Measurements from ENCODE around the gene COMTD1.
"Not testable (repeated sequence)": the region's sequence is repeated elsewhere in the genome, so short reads cannot be mapped to it uniquely, and the experiment has no call there.

COMTD1 gene

DNA sequence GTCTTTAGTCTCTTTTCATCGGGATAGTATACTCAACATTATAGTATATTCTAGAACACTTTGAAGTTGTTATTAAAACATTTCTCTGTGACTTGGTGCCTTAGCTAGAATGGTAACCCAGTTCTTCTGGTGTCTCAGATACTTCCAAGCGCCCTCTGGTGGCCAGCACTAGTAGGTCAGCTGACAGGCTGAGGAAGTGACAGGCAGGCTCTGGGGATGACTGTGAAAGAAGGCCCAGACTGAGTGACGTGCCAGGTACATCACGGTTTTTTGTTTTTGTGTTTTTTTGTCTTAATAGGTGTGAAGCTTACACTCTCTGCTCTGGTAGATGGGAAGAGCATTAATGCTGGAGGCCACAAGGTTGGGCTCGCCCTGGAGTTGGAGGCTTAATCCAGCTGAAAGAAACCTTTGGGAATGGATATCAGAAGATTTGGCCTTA is 5.1 kb downstream of the COMTD1 start:
- no peak overlapping the region for H3K9ac ChIP-seq (ENCODE audit: low read length)
- H3K9me3 ChIP-seq (ENCODE audit: control insufficient read depth, low read depth, low read length) = no peaks in the 10 kb centered on the region
- no peaks in the 10 kb centered on the region for H3K27me3 ChIP-seq (ENCODE audit: control insufficient read depth, insufficient read depth, low read length)
- H3K36me3 ChIP-seq (ENCODE audit: control insufficient read depth, low read depth, low read length) = peaks cover 53% of the 10 kb centered on the region
- no peak overlapping the region for H3K4me3 ChIP-seq (ENCODE audit: low read length)
- no peak overlapping the region for H3K27ac ChIP-seq (ENCODE audit: low read length)
- peaks cover 22% of the 10 kb centered on the region for H3K4me1 ChIP-seq (ENCODE audit: control insufficient read depth, low read depth, low read length)

DNA sequence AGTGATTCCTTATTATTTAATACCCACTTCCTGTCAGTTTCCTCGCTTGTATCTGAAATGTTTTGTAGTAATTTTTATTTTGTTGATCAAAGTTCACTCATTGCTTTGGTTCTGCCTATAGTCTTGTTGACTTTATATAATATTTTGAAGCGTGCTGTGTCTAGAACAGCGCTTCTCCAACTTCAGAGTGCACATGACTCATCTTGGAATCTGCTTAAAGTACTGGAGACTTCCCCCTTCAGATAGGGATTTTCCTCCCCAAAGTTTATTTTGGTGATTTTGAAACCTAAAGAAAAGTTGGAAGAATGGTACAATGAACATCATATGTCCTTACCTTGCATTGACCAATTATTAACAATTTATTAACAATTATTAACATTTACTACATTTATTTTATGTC is 5.8 kb downstream of the COMTD1 start:
- peaks cover 59% of the 10 kb centered on the region for H3K36me3 ChIP-seq (ENCODE audit: control insufficient read depth, low read depth, low read length)
- no peaks in the 10 kb centered on the region for H3K27me3 ChIP-seq (ENCODE audit: control insufficient read depth, insufficient read depth, low read length)
- H3K27ac ChIP-seq (ENCODE audit: low read length) = no peak overlapping the region
- H3K9me3 ChIP-seq (ENCODE audit: control insufficient read depth, low read depth, low read length) = no peaks in the 10 kb centered on the region
- H3K9ac ChIP-seq (ENCODE audit: low read length) = no peak overlapping the region
- no peak overlapping the region for H3K4me3 ChIP-seq (ENCODE audit: low read length)
- H3K4me1 ChIP-seq (ENCODE audit: control insufficient read depth, low read depth, low read length) = peaks cover 29% of the 10 kb centered on the region

- no peaks in the 10 kb centered on the region for H3K9me3 ChIP-seq (ENCODE audit: control insufficient read depth, low read depth, low read length)
- no peaks in the 10 kb centered on the region for H3K27me3 ChIP-seq (ENCODE audit: control insufficient read depth, insufficient read depth, low read length)
- peaks cover 40% of the 10 kb centered on the region for H3K4me1 ChIP-seq (ENCODE audit: control insufficient read depth, low read depth, low read length)
- no peak overlapping the region for H3K27ac ChIP-seq (ENCODE audit: low read length)
- H3K4me3 ChIP-seq (ENCODE audit: low read length) = no peak overlapping the region
- no peak overlapping the region for H3K9ac ChIP-seq (ENCODE audit: low read length)
- peaks cover 71% of the 10 kb centered on the region for H3K36me3 ChIP-seq (ENCODE audit: control insufficient read depth, low read depth, low read length)
Observed at GRCh38 chr10:75228834-75229233, 6.9 kb downstream of the COMTD1 start.

DNA sequence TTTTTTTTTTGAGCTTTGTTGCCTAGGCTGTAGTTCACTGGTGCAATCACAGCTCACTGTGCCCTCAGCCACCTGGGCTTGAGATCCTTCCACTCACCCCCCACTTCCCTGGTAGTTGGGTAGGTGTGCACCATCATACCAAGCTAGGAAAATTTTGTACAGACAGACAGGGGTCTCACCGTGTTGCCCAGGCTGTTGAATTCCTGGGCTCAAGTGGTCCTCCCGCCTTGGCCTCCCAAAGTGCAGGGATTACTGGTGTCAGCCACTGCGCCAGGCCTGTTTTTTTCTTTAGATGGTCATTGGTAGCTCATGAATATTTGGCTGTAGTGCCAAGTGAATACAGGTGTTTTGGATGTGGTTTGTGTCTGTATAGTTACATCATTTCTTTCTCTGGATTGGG is 7.5 kb downstream of the COMTD1 start:
- H3K9me3 ChIP-seq (ENCODE audit: control insufficient read depth, low read depth, low read length) = no peaks in the 10 kb centered on the region
- H3K9ac ChIP-seq (ENCODE audit: low read length) = no peak overlapping the region
- H3K27me3 ChIP-seq (ENCODE audit: control insufficient read depth, insufficient read depth, low read length) = no peaks in the 10 kb centered on the region
- H3K27ac ChIP-seq (ENCODE audit: low read length) = no peak overlapping the region
- peaks cover 40% of the 10 kb centered on the region for H3K4me1 ChIP-seq (ENCODE audit: control insufficient read depth, low read depth, low read length)
- H3K4me3 ChIP-seq (ENCODE audit: low read length) = no peak overlapping the region
- H3K36me3 ChIP-seq (ENCODE audit: control insufficient read depth, low read depth, low read length) = peaks cover 76% of the 10 kb centered on the region

- no peaks in the 10 kb centered on the region for H3K27me3 ChIP-seq (ENCODE audit: control insufficient read depth, insufficient read depth, low read length)
- peaks cover 50% of the 10 kb centered on the region for H3K4me1 ChIP-seq (ENCODE audit: control insufficient read depth, low read depth, low read length)
- H3K4me3 ChIP-seq (ENCODE audit: low read length) = no peak overlapping the region
- H3K9me3 ChIP-seq (ENCODE audit: control insufficient read depth, low read depth, low read length) = no peaks in the 10 kb centered on the region
- peak overlapping the region; percentile 43 for H3K9ac ChIP-seq (ENCODE audit: low read length)
- peaks cover 83% of the 10 kb centered on the region for H3K36me3 ChIP-seq (ENCODE audit: control insufficient read depth, low read depth, low read length)
- H3K27ac ChIP-seq (ENCODE audit: low read length) = peak overlapping the region; percentile 43
Observed at GRCh38 chr10:75226656-75227055, 9.1 kb downstream of the COMTD1 start.

- H3K4me3 ChIP-seq (ENCODE audit: low read length) = no peak overlapping the region
- H3K27ac ChIP-seq (ENCODE audit: low read length) = peak overlapping the region; percentile 12
- no peaks in the 10 kb centered on the region for H3K9me3 ChIP-seq (ENCODE audit: control insufficient read depth, low read depth, low read length)
- H3K4me1 ChIP-seq (ENCODE audit: control insufficient read depth, low read depth, low read length) = peaks cover 50% of the 10 kb centered on the region
- H3K9ac ChIP-seq (ENCODE audit: low read length) = no peak overlapping the region
- no peaks in the 10 kb centered on the region for H3K27me3 ChIP-seq (ENCODE audit: control insufficient read depth, insufficient read depth, low read length)
- peaks cover 83% of the 10 kb centered on the region for H3K36me3 ChIP-seq (ENCODE audit: control insufficient read depth, low read depth, low read length)
Observed at GRCh38 chr10:75226095-75226494, 9.7 kb downstream of the COMTD1 start.

DNA sequence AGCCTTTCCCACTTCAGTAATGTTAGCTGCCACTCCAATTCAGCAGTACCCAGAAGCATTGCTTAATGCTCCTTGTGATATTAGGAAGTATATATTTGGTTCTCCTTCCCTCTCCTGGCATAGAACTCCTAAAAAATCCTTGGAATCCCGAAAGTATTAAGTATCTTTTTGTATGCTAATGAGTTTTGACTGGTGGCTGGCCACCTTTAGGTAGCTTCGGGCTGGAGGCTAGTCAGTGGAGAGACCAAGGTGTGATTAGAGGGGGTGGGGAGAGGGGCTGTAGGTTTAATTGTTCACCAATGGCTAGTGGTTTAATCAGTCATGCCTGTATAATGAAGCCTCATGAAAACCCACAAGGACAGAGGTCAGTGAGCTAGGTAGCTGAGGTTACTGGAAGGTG is 12.2 kb downstream of the COMTD1 start:
- Histone ChIP-seq H3K9ac (ENCODE audit: low read length) (peak overlapping the region; percentile 32), H3K9me3 (ENCODE audit: control insufficient read depth, low read depth, low read length) (no peaks in the 10 kb centered on the region), H3K4me1 (ENCODE audit: control insufficient read depth, low read depth, low read length) (peaks cover 50% of the 10 kb centered on the region), H3K27ac (ENCODE audit: low read length) (peak overlapping the region; percentile 82), H3K4me3 (ENCODE audit: low read length) (peak overlapping the region; percentile 54), H3K36me3 (ENCODE audit: control insufficient read depth, low read depth, low read length) (peaks cover 82% of the 10 kb centered on the region), H3K27me3 (ENCODE audit: control insufficient read depth, insufficient read depth, low read length) (no peaks in the 10 kb centered on the region)

GRCh38 chr10:75221492-75221891 is 14.3 kb downstream of the COMTD1 start:
- H3K9me3 ChIP-seq (ENCODE audit: control insufficient read depth, low read depth, low read length); H3K9ac ChIP-seq (ENCODE audit: low read length); H3K27me3 ChIP-seq (ENCODE audit: control insufficient read depth, insufficient read depth, low read length); H3K4me3 ChIP-seq (ENCODE audit: low read length); H3K27ac ChIP-seq (ENCODE audit: low read length): not testable (repeated sequence)
- Histone ChIP-seq H3K36me3 (ENCODE audit: control insufficient read depth, low read depth, low read length) (peaks cover 92% of the 10 kb centered on the region), H3K4me1 (ENCODE audit: control insufficient read depth, low read depth, low read length) (peaks cover 42% of the 10 kb centered on the region)

- H3K27ac ChIP-seq (ENCODE audit: low read length) = no peak overlapping the region
- H3K27me3 ChIP-seq (ENCODE audit: control insufficient read depth, insufficient read depth, low read length) = no peaks in the 10 kb centered on the region
Observed at GRCh38 chr10:75220274-75220673, 15.5 kb downstream of the COMTD1 start.

GRCh38 chr10:75212343-75212742 is 23.4 kb downstream of the COMTD1 start:
- Histone ChIP-seq H3K27me3 (ENCODE audit: control insufficient read depth, insufficient read depth, low read length) (no peaks in the 10 kb centered on the region), H3K4me1 (ENCODE audit: control insufficient read depth, low read depth, low read length) (peaks cover 6% of the 10 kb centered on the region), H3K9ac (ENCODE audit: low read length) (peak overlapping the region; percentile 90), H3K4me3 (ENCODE audit: low read length) (peak overlapping the region; percentile 81), H3K27ac (ENCODE audit: low read length) (no peak overlapping the region), H3K36me3 (ENCODE audit: control insufficient read depth, low read depth, low read length) (peaks cover 53% of the 10 kb centered on the region), H3K9me3 (ENCODE audit: control insufficient read depth, low read depth, low read length) (no peaks in the 10 kb centered on the region)

More at GRCh38 chr10:75220274-75220673, 15.5 kb downstream of the COMTD1 start:
- Histone ChIP-seq H3K9me3 (ENCODE audit: control insufficient read depth, low read depth, low read length) (no peaks in the 10 kb centered on the region), H3K36me3 (ENCODE audit: control insufficient read depth, low read depth, low read length) (peaks cover 95% of the 10 kb centered on the region), H3K4me1 (ENCODE audit: control insufficient read depth, low read depth, low read length) (peaks cover 30% of the 10 kb centered on the region), H3K9ac (ENCODE audit: low read length) (no peak overlapping the region), H3K4me3 (ENCODE audit: low read length) (no peak overlapping the region)

DNA sequence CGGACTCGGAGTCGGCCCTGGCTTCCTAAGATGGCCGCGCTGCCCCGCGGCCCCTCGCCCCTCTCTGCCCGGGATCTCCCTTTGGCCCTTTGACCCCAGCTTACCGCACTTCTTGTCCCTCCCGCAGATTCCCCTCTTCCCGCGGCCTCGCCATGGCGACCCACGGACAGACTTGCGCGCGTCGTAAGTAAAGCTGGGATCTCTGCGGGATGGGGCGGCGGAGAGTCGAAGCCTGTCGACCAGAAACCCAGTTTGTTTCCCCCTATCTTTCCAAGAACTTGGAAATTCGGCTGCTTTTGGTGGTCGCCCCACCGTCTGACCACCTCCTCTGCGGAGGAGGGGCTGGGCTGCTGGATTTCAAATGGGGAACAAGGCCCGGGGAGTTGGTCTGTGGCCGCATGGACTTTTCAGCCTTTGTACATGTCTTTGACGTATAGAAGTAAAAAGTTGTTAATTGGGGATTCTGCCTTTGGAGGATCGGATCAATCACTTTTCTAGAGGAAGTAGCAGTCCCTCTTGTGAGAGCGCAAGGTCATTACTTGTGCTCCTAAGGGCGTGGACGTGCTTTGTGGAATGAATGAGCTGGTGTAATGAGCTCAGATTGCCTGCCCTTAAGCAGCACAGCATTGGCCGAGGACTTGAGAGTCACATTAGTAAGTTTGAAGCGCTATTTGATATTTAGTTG is 24.6 kb downstream of the COMTD1 start:
- Histone ChIP-seq H3K4me3 (ENCODE audit: low read length) (peak overlapping the region; percentile 81), H3K27ac (ENCODE audit: low read length) (peak overlapping the region; percentile 79), H3K4me1 (ENCODE audit: control insufficient read depth, low read depth, low read length) (peaks cover 6% of the 10 kb centered on the region), H3K9ac (ENCODE audit: low read length) (peak overlapping the region; percentile 90), H3K9me3 (ENCODE audit: control insufficient read depth, low read depth, low read length) (no peaks in the 10 kb centered on the region), H3K36me3 (ENCODE audit: control insufficient read depth, low read depth, low read length) (peaks cover 41% of the 10 kb centered on the region), H3K27me3 (ENCODE audit: control insufficient read depth, insufficient read depth, low read length) (no peaks in the 10 kb centered on the region)
